ENCODE data around the gene CCSER1.

CCSER1 gene

GRCh38 chr4:91527056-91527455 is 1399.9 kb downstream of the CCSER1 start:
- H2BK12ac ChIP-seq (ENCODE audit: low read length), result no peak overlapping the region
- H2BK5ac ChIP-seq (ENCODE audit: low read depth, low read length, poor library complexity), result no peak overlapping the region
- H3K9ac ChIP-seq (ENCODE audit: low read length), result no peak overlapping the region
- H3K9me3 ChIP-seq (ENCODE audit: insufficient read depth, low read depth, low read length), result no peaks in the 10 kb centered on the region
- no peak overlapping the region for H3K4ac ChIP-seq (ENCODE audit: low read depth, low read length)
- no peak overlapping the region for H4K91ac ChIP-seq (ENCODE audit: low read depth, low read length)
- H3K27ac ChIP-seq (ENCODE audit: low read depth, low read length), result no peak overlapping the region
- no peak overlapping the region for H3K14ac ChIP-seq (ENCODE audit: low read length)
- H4K8ac ChIP-seq (ENCODE audit: low read depth, low read length), result no peak overlapping the region
- no peaks in the 10 kb centered on the region for H3K4me1 ChIP-seq (ENCODE audit: control insufficient read depth in 1 of 2, insufficient read depth in 2 of 2, low read length in 2 of 2)
- no peak overlapping the region for H2AFZ ChIP-seq (ENCODE audit: insufficient read depth, low read length, poor library complexity)
- no peak overlapping the region for H3K4me2 ChIP-seq (ENCODE audit: low read length)
- no peak overlapping the region for H2AK5ac ChIP-seq (ENCODE audit: low read length)
- no peak overlapping the region for H2BK120ac ChIP-seq (ENCODE audit: insufficient read depth, low read length, poor library complexity)
- no peaks in the 10 kb centered on the region for H3K36me3 ChIP-seq (ENCODE audit: control insufficient read depth in 1 of 2, insufficient read depth in 2 of 2, low read length in 2 of 2)
- no peaks in the 10 kb centered on the region for H3K79me1 ChIP-seq (ENCODE audit: low read length)
- no peak overlapping the region for H3K18ac ChIP-seq (ENCODE audit: low read length)
- H4K12ac ChIP-seq (ENCODE audit: low read depth, low read length), result no peak overlapping the region
- no peaks in the 10 kb centered on the region for H3K27me3 ChIP-seq (ENCODE audit: insufficient read depth, low read length)
- DNase-seq, result no peak
- H3K23ac ChIP-seq (ENCODE audit: low read length), result no peak overlapping the region
- H3K79me2 ChIP-seq (ENCODE audit: control insufficient read depth, insufficient read depth, low read length, poor library complexity), result no peaks in the 10 kb centered on the region
- no peak overlapping the region for H3K4me3 ChIP-seq (ENCODE audit: low read depth, low read length)

GRCh38 chr4:91567594-91567993 is 1440.4 kb downstream of the CCSER1 start:
- Histone ChIP-seq H3K36me3 (ENCODE audit: control insufficient read depth in 1 of 2, insufficient read depth in 2 of 2, low read length in 2 of 2) (no peaks in the 10 kb centered on the region), H4K8ac (ENCODE audit: low read depth, low read length) (no peak overlapping the region), H3K4me2 (ENCODE audit: low read length) (no peak overlapping the region), H3K4ac (ENCODE audit: low read depth, low read length) (no peak overlapping the region), H2AFZ (ENCODE audit: insufficient read depth, low read length, poor library complexity) (no peak overlapping the region), H3K79me2 (ENCODE audit: control insufficient read depth, insufficient read depth, low read length, poor library complexity) (no peaks in the 10 kb centered on the region), H3K4me1 (ENCODE audit: control insufficient read depth in 1 of 2, insufficient read depth in 2 of 2, low read length in 2 of 2) (no peaks in the 10 kb centered on the region), H2BK120ac (ENCODE audit: insufficient read depth, low read length, poor library complexity) (no peak overlapping the region), H2BK5ac (ENCODE audit: low read depth, low read length, poor library complexity) (no peak overlapping the region), H3K27ac (ENCODE audit: low read depth, low read length) (no peak overlapping the region), H3K18ac (ENCODE audit: low read length) (no peak overlapping the region), H4K12ac (ENCODE audit: low read depth, low read length) (no peak overlapping the region), H3K9ac (ENCODE audit: low read length) (no peak overlapping the region), H3K9me3 (ENCODE audit: insufficient read depth, low read depth, low read length) (peaks cover 4% of the 10 kb centered on the region), H2AK5ac (ENCODE audit: low read length) (no peak overlapping the region), H3K79me1 (ENCODE audit: low read length) (no peaks in the 10 kb centered on the region), H3K27me3 (ENCODE audit: insufficient read depth, low read length) (no peaks in the 10 kb centered on the region), H3K14ac (ENCODE audit: low read length) (no peak overlapping the region), H3K23ac (ENCODE audit: low read length) (no peak overlapping the region), H4K91ac (ENCODE audit: low read depth, low read length) (no peak overlapping the region), H3K4me3 (ENCODE audit: low read depth, low read length) (no peak overlapping the region), H2BK12ac (ENCODE audit: low read length) (no peak overlapping the region)
- no CpG with 5 or more reads among the region's 1 CpG for WGBS (ENCODE audit: extremely low coverage, insufficient coverage, insufficient read length)
- no peak for DNase-seq

GRCh38 chr4:91577864-91578263 is 1450.7 kb downstream of the CCSER1 start:
- Histone ChIP-seq H4K12ac (ENCODE audit: low read depth, low read length) (no peak overlapping the region), H2AFZ (ENCODE audit: insufficient read depth, low read length, poor library complexity) (no peak overlapping the region), H3K4me1 (ENCODE audit: control insufficient read depth in 1 of 2, insufficient read depth in 2 of 2, low read length in 2 of 2) (no peaks in the 10 kb centered on the region), H3K4me3 (ENCODE audit: low read depth, low read length) (no peak overlapping the region), H3K4ac (ENCODE audit: low read depth, low read length) (no peak overlapping the region), H2AK5ac (ENCODE audit: low read length) (no peak overlapping the region), H3K27ac (ENCODE audit: low read depth, low read length) (no peak overlapping the region), H3K14ac (ENCODE audit: low read length) (no peak overlapping the region), H3K9ac (ENCODE audit: low read length) (no peak overlapping the region), H2BK120ac (ENCODE audit: insufficient read depth, low read length, poor library complexity) (no peak overlapping the region), H3K18ac (ENCODE audit: low read length) (no peak overlapping the region), H3K79me2 (ENCODE audit: control insufficient read depth, insufficient read depth, low read length, poor library complexity) (no peaks in the 10 kb centered on the region), H3K79me1 (ENCODE audit: low read length) (no peaks in the 10 kb centered on the region), H3K4me2 (ENCODE audit: low read length) (no peak overlapping the region), H3K9me3 (ENCODE audit: insufficient read depth, low read depth, low read length) (no peaks in the 10 kb centered on the region), H3K36me3 (ENCODE audit: control insufficient read depth in 1 of 2, insufficient read depth in 2 of 2, low read length in 2 of 2) (no peaks in the 10 kb centered on the region), H2BK12ac (ENCODE audit: low read length) (no peak overlapping the region), H3K23ac (ENCODE audit: low read length) (no peak overlapping the region), H4K91ac (ENCODE audit: low read depth, low read length) (no peak overlapping the region), H3K27me3 (ENCODE audit: insufficient read depth, low read length) (no peaks in the 10 kb centered on the region), H4K8ac (ENCODE audit: low read depth, low read length) (no peak overlapping the region), H2BK5ac (ENCODE audit: low read depth, low read length, poor library complexity) (no peak overlapping the region)
- no peak for DNase-seq

- Histone ChIP-seq H3K4me1 (ENCODE audit: control insufficient read depth in 1 of 2, insufficient read depth in 2 of 2, low read length in 2 of 2) (no peaks in the 10 kb centered on the region), H4K8ac (ENCODE audit: low read depth, low read length) (no peak overlapping the region), H4K91ac (ENCODE audit: low read depth, low read length) (no peak overlapping the region), H3K9ac (ENCODE audit: low read length) (no peak overlapping the region), H3K18ac (ENCODE audit: low read length) (no peak overlapping the region), H3K27me3 (ENCODE audit: insufficient read depth, low read length) (no peaks in the 10 kb centered on the region), H3K79me2 (ENCODE audit: control insufficient read depth, insufficient read depth, low read length, poor library complexity) (no peaks in the 10 kb centered on the region), H4K12ac (ENCODE audit: low read depth, low read length) (no peak overlapping the region), H3K23ac (ENCODE audit: low read length) (no peak overlapping the region), H3K27ac (ENCODE audit: low read depth, low read length) (no peak overlapping the region), H3K4me2 (ENCODE audit: low read length) (no peak overlapping the region), H3K36me3 (ENCODE audit: control insufficient read depth in 1 of 2, insufficient read depth in 2 of 2, low read length in 2 of 2) (no peaks in the 10 kb centered on the region), H2AFZ (ENCODE audit: insufficient read depth, low read length, poor library complexity) (no peak overlapping the region), H2AK5ac (ENCODE audit: low read length) (no peak overlapping the region), H3K79me1 (ENCODE audit: low read length) (no peaks in the 10 kb centered on the region), H2BK5ac (ENCODE audit: low read depth, low read length, poor library complexity) (no peak overlapping the region), H3K4me3 (ENCODE audit: low read depth, low read length) (no peak overlapping the region), H3K14ac (ENCODE audit: low read length) (no peak overlapping the region), H2BK120ac (ENCODE audit: insufficient read depth, low read length, poor library complexity) (no peak overlapping the region), H3K9me3 (ENCODE audit: insufficient read depth, low read depth, low read length) (no peaks in the 10 kb centered on the region), H2BK12ac (ENCODE audit: low read length) (no peak overlapping the region), H3K4ac (ENCODE audit: low read depth, low read length) (no peak overlapping the region)
- no peak for DNase-seq
- no CpG with 5 or more reads among the region's 3 CpGs for WGBS (ENCODE audit: extremely low coverage, insufficient coverage, insufficient read length)
Observed at GRCh38 chr4:91590260-91590659, 1463.1 kb downstream of the CCSER1 start.

GRCh38 chr4:91592125-91592524 is 1464.9 kb downstream of the CCSER1 start:
- no peak overlapping the region for H3K4ac ChIP-seq (ENCODE audit: low read depth, low read length)
- H2BK5ac ChIP-seq (ENCODE audit: low read depth, low read length, poor library complexity), result no peak overlapping the region
- no peak overlapping the region for H2BK120ac ChIP-seq (ENCODE audit: insufficient read depth, low read length, poor library complexity)
- no peak overlapping the region for H2AK5ac ChIP-seq (ENCODE audit: low read length)
- no peaks in the 10 kb centered on the region for H3K27me3 ChIP-seq (ENCODE audit: insufficient read depth, low read length)
- no peak overlapping the region for H3K18ac ChIP-seq (ENCODE audit: low read length)
- H3K36me3 ChIP-seq (ENCODE audit: control insufficient read depth in 1 of 2, insufficient read depth in 2 of 2, low read length in 2 of 2), result no peaks in the 10 kb centered on the region
- no peak overlapping the region for H3K27ac ChIP-seq (ENCODE audit: low read depth, low read length)
- H3K23ac ChIP-seq (ENCODE audit: low read length), result no peak overlapping the region
- no peak overlapping the region for H4K8ac ChIP-seq (ENCODE audit: low read depth, low read length)
- no peak overlapping the region for H2AFZ ChIP-seq (ENCODE audit: insufficient read depth, low read length, poor library complexity)
- no peaks in the 10 kb centered on the region for H3K4me1 ChIP-seq (ENCODE audit: control insufficient read depth in 1 of 2, insufficient read depth in 2 of 2, low read length in 2 of 2)
- no peak overlapping the region for H4K91ac ChIP-seq (ENCODE audit: low read depth, low read length)
- no peak overlapping the region for H4K12ac ChIP-seq (ENCODE audit: low read depth, low read length)
- DNase-seq, result no peak
- no peak overlapping the region for H3K9ac ChIP-seq (ENCODE audit: low read length)
- no peak overlapping the region for H3K4me2 ChIP-seq (ENCODE audit: low read length)
- H3K4me3 ChIP-seq (ENCODE audit: low read depth, low read length), result no peak overlapping the region
- no peak overlapping the region for H2BK12ac ChIP-seq (ENCODE audit: low read length)
- H3K79me1 ChIP-seq (ENCODE audit: low read length), result no peaks in the 10 kb centered on the region
- no peaks in the 10 kb centered on the region for H3K79me2 ChIP-seq (ENCODE audit: control insufficient read depth, insufficient read depth, low read length, poor library complexity)
- no CpG with 5 or more reads among the region's 4 CpGs for WGBS (ENCODE audit: extremely low coverage, insufficient coverage, insufficient read length)
- no peak overlapping the region for H3K14ac ChIP-seq (ENCODE audit: low read length)
- H3K9me3 ChIP-seq (ENCODE audit: insufficient read depth, low read depth, low read length), result no peaks in the 10 kb centered on the region

Data from trophoblast cell (in vitro differentiated cells and primary cell).